ENCODE data around the gene TAS2R14.

DNA sequence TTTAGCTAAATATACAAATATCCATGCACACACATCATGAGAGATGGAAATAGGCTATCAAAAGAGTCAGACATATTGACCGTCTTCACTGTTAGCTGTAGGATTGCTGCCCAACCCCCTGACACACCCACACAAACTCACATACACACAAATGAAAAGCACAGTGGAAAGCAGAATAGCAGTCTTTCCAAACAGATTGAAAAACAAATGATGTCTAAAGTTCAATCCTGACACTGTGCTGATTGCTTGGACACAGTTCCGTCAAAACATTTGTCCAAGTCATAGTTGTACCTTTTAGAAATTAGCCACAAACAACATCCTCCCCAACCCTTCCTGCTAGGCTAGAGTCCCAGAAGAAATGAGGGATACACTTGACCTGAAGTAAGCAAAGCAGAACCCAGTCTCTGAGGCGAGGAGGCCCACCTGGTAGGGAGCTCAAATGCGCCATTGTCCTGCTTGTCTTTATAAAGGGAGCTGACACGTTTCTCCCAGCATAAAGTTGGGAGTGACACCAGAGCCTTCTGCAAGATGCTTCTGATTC is 10.2 kb downstream of the TAS2R14 start, which contains the start of gene PRH2:
- TF ChIP-seq CTCF (conservative IDR thresholded peaks at IDR 0.05; ENCODE audit: low read length) (no peak), EZH2phosphoT487 (IDR thresholded peaks at IDR 0.05; ENCODE audit: borderline replicate concordance) (no peak)

Data from Loucy (cell line).